Smooth muscle cell (in vitro differentiated cells): Measurements from ENCODE around the gene NOL6. TPM values are rescaled to one million over a fixed set of nuclear protein-coding genes. Genes with fewer than 3 reads are reported as not detected.

Experiments
- DNase-seq: peaks from one replicate; lab custom pipeline; 2025; ENCODE audit not compliant: unreplicated experiment; lab: John Stamatoyannopoulos, UW
- H2AFZ ChIP-seq: fragments of 200-600 bp; sonication (generic); 2 replicates; pipeline ENCODE4 v1.6.0; 2016; ENCODE audit warnings: antibody characterized with exemption, low read depth, mild to moderate bottlenecking
- H3F3A ChIP-seq: fragments of 200-600 bp; sonication (generic); 2 replicates; pipeline ENCODE4 v1.6.0; 2017; ENCODE audit warnings: antibody characterized with exemption, low read depth
- H3K27ac ChIP-seq: fragments of 200-600 bp; sonication (generic); 2 replicates; pipeline ENCODE4 v1.5.1; 2016; ENCODE audit warnings: low read depth, mild to moderate bottlenecking
- H3K27me3 ChIP-seq: fragments of 200-600 bp; sonication (generic); 2 replicates; pipeline ENCODE4 v1.6.1; 2016; ENCODE audit warnings: low read depth, mild to moderate bottlenecking
- H3K36me3 ChIP-seq: fragments of 200-600 bp; sonication (generic); 2 replicates; pipeline ENCODE4 v1.5.1; 2016; ENCODE audit warnings: low read depth
- H3K4me1 ChIP-seq: fragments of 200-600 bp; sonication (generic); 2 replicates; pipeline ENCODE4 v1.5.1; 2016; ENCODE audit warnings: low read depth
- H3K4me2 ChIP-seq: fragments of 200-600 bp; sonication (generic); 2 replicates; pipeline ENCODE4 v1.6.0; 2016; ENCODE audit warnings: mild to moderate bottlenecking
- H3K4me3 ChIP-seq: fragments of 200-600 bp; sonication (generic); 2 replicates; pipeline ENCODE4 v1.5.1; 2016; ENCODE audit warnings: mild to moderate bottlenecking
- H3K79me2 ChIP-seq: fragments of 200-600 bp; sonication (generic); 2 replicates; pipeline ENCODE4 v1.6.0; 2016; ENCODE audit warnings: low read depth, mild to moderate bottlenecking
- H3K9ac ChIP-seq: fragments of 200-600 bp; sonication (generic); 2 replicates; pipeline ENCODE4 v1.6.0; 2016; ENCODE audit warnings: low read depth
- H3K9me3 ChIP-seq: fragments of 200-600 bp; sonication (generic); replicated peaks from 2 replicates; pipeline ENCODE4 v1.5.1; 2016; ENCODE audit warnings: low read depth
- H4K20me1 ChIP-seq: fragments of 200-600 bp; sonication (generic); 2 replicates; pipeline ENCODE4 v1.6.0; 2016; ENCODE audit warnings: low read depth
- WGBS: methylation state at CpG from one replicate; pipeline ENCODE4 v1.1.7; 2016; ENCODE audit warnings: low lambda C conversion rate; 5-methylcytosine and 5-hydroxymethylcytosine counted together
- microRNA-seq: library from miRNA; unstranded; fragments of <30 nt; microRNA quantifications from one replicate; pipeline ENCODE4, GENCODE V29; 2016; ENCODE audit warnings: borderline number of aligned reads
- polyA plus RNA-seq: library from polyadenylated mRNA; unstranded; fragments of >200 nt; fragmentation: Nextera tagmentation; extraction: Ambion mirVana; gene quantifications from 2 replicates; pipeline ENCODE4 v1.2.1, GENCODE V29; 2016
- small RNA-seq: library from RNA; depleted of rRNA; stranded (forward); fragments of <200 nt; gene quantifications from one replicate; pipeline ENCODE3, GENCODE V24; 2014
- total RNA-seq: library from RNA; depleted of rRNA; stranded (reverse); fragments of >200 nt; gene quantifications from 2 replicates; pipeline ENCODE4 v1.2.3, GENCODE V29; 2014
- TF ChIP-seq, protein P1 (sequence below): fragments of 200-600 bp; sonication (generic); IDR thresholded peaks from 2 replicates; pipeline ENCODE4 v1.5.1; 2017; ENCODE audit warnings: borderline replicate concordance, mild to moderate bottlenecking, antibody characterized with exemption; ENCODE audit not compliant: insufficient read depth, poor library complexity, severe bottlenecking

Gene NOL6
- total and polyA plus RNA-seq, 2 experiments from 2014 or later: 23.0 to 23.4 TPM

DNA sequence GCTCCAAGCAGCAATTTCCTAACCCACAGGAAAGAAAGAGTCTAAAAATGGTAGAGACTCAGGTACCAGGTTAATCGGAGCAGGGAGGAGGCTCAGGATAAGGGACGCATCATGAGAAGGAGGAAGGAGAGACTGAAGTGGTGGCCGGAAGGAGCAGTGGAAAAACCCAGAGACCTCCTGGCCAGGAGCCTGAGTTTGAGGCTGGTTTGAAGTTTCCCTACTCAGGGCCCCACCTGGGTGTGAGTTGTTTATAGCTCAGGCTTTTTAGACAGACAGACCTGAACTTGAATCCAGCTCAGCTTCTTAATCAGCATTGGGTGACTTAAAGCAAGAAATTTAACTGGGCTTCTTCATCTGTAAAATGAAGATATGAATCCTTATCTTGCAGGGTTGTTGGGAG lies 59.5 kb downstream of the NOL6 start:
- no peak overlapping the region for H3K27ac ChIP-seq

More for the DNA sequence above, 59.5 kb downstream of the NOL6 start:
- Histone ChIP-seq H4K20me1 (no peaks in the 10 kb centered on the region), H3K9me3 (no peaks in the 10 kb centered on the region), H2AFZ (peak overlapping the region; percentile 45), H3K4me1 (no peaks in the 10 kb centered on the region), H3K79me2 (no peaks in the 10 kb centered on the region), H3K4me2 (no peak overlapping the region), H3K36me3 (no peaks in the 10 kb centered on the region), H3K27me3 (no peaks in the 10 kb centered on the region), H3K9ac (no peak overlapping the region), H3F3A (no peaks in the 10 kb centered on the region), H3K4me3 (no peak overlapping the region)
- TF ChIP-seq, protein P1, sequence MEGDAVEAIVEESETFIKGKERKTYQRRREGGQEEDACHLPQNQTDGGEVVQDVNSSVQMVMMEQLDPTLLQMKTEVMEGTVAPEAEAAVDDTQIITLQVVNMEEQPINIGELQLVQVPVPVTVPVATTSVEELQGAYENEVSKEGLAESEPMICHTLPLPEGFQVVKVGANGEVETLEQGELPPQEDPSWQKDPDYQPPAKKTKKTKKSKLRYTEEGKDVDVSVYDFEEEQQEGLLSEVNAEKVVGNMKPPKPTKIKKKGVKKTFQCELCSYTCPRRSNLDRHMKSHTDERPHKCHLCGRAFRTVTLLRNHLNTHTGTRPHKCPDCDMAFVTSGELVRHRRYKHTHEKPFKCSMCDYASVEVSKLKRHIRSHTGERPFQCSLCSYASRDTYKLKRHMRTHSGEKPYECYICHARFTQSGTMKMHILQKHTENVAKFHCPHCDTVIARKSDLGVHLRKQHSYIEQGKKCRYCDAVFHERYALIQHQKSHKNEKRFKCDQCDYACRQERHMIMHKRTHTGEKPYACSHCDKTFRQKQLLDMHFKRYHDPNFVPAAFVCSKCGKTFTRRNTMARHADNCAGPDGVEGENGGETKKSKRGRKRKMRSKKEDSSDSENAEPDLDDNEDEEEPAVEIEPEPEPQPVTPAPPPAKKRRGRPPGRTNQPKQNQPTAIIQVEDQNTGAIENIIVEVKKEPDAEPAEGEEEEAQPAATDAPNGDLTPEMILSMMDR: no peak
- WGBS: 88% methylated on average over 3 of the region's 3 CpGs
- no peak for DNase-seq

Small RNAs within 50 kb of the gene (microRNA-seq; reads per million reads assigned to microRNA genes)
- gene MIR6851: not detected

Small RNAs within 50 kb of the gene (small RNA-seq; reads per million reads assigned to genes)
- gene AL356218.2 (not detected), gene MIR6851 (not detected)

Other genes with a start within 250 kb of the NOL6 start
- not detected in 2 replicates for gene SPINK4, start 233.8 kb downstream of the NOL6 start, total RNA-seq
- gene SPINK4, start 233.8 kb downstream of the NOL6 start, polyA plus RNA-seq: not detected in 2 replicates
- gene BAG1, start 209.2 kb downstream of the NOL6 start, total RNA-seq: 34.1 and 39.9 TPM in 2 replicates
- gene BAG1, start 209.2 kb downstream of the NOL6 start, polyA plus RNA-seq: 43.3 and 56.4 TPM in 2 replicates
- gene CHMP5, start 208.9 kb downstream of the NOL6 start, total RNA-seq: 112 and 124 TPM in 2 replicates
- 85.9 and 99.3 TPM in 2 replicates for gene CHMP5, start 208.9 kb downstream of the NOL6 start, polyA plus RNA-seq
- gene NFX1, start 183.4 kb downstream of the NOL6 start, total RNA-seq: 19.3 and 20.5 TPM in 2 replicates
- 18.4 and 22.8 TPM in 2 replicates for gene NFX1, start 183.4 kb downstream of the NOL6 start, polyA plus RNA-seq
- gene AQP7, start 71.4 kb downstream of the NOL6 start, total RNA-seq: 0.76 TPM in 1 of 2 replicates, not detected in the other
- gene AQP7, start 71.4 kb downstream of the NOL6 start, polyA plus RNA-seq: 0.45 TPM in 1 of 2 replicates, not detected in the other
- gene AQP3, start 26.3 kb downstream of the NOL6 start, total RNA-seq: 20.9 and 33.3 TPM in 2 replicates
- gene AQP3, start 26.3 kb downstream of the NOL6 start, polyA plus RNA-seq: 29.3 and 30.8 TPM in 2 replicates
- gene ANKRD18B, start 50.3 kb upstream of the NOL6 start, total RNA-seq: 0.04 and 0.27 TPM in 2 replicates
- gene ANKRD18B, start 50.3 kb upstream of the NOL6 start, polyA plus RNA-seq: 1.0 TPM in 1 of 2 replicates, not detected in the other